Chondrocyte (in vitro differentiated cells): ENCODE measurements around the gene TFCP2. TPM values are rescaled to one million over a fixed set of nuclear protein-coding genes. Genes with fewer than 3 reads are reported as not detected.

ENCODE experiments used
- DNase-seq: peaks from one replicate; pipeline ENCODE4 v3.0.0; 2021; ENCODE audit warnings: mixed read lengths, low spot score
- H3K27ac Mint-ChIP-seq: one replicate; pipeline ENCODE4 v1.8.0; 2021; ENCODE audit warnings: mild to moderate bottlenecking, moderate library complexity, mixed read lengths; ENCODE audit not compliant: unreplicated experiment
- H3K27me3 Mint-ChIP-seq: 2 replicates; pipeline ENCODE4 v1.8.0; 2021; ENCODE audit warnings: low read depth, mixed read lengths
- H3K36me3 Mint-ChIP-seq: 2 replicates; pipeline ENCODE4 v1.8.0; 2021; ENCODE audit warnings: low read depth, mixed read lengths
- H3K4me1 Mint-ChIP-seq: 2 replicates; pipeline ENCODE4 v1.8.0; 2021; ENCODE audit warnings: low read depth, mild to moderate bottlenecking, mixed read lengths
- H3K4me3 Mint-ChIP-seq: one replicate; pipeline ENCODE4 v1.8.0; 2021; ENCODE audit warnings: mild to moderate bottlenecking, moderate library complexity, mixed read lengths; ENCODE audit not compliant: unreplicated experiment
- H3K9me3 Mint-ChIP-seq: 2 replicates; pipeline ENCODE4 v1.8.0; 2021; ENCODE audit warnings: low read depth, mixed read lengths
- CTCF ChIP-seq: fragments of 200-600 bp; sonication (generic); IDR thresholded peaks from 2 replicates; pipeline ENCODE4 v1.5.0; 2021; ENCODE audit warnings: antibody characterized with exemption, mild to moderate bottlenecking, moderate library complexity
- total RNA-seq: library from RNA; stranded (reverse); gene quantifications from 3 replicates; pipeline ENCODE4 v1.2.1, GENCODE V29; 2021

The TFCP2 gene
- total RNA-seq, 1 donor from 2014 or later, result 20.8 TPM

- no peak overlapping the region for H3K4me3 Mint-ChIP-seq
- H3K36me3 Mint-ChIP-seq, result peaks cover 13% of the 10 kb centered on the region
- no peaks in the 10 kb centered on the region for H3K9me3 Mint-ChIP-seq
Observed at GRCh38 chr12:51076236-51076930, 96.6 kb downstream of the TFCP2 start.

GRCh38 chr12:51075390-51075789 lies 97.5 kb downstream of the TFCP2 start:
- no peak overlapping the region for H3K4me3 Mint-ChIP-seq
- H3K9me3 Mint-ChIP-seq, result no peaks in the 10 kb centered on the region
- H3K4me1 Mint-ChIP-seq, result peaks cover 40% of the 10 kb centered on the region
- peak overlapping the region; percentile 32 for H3K27ac Mint-ChIP-seq
- H3K27me3 Mint-ChIP-seq, result no peaks in the 10 kb centered on the region
- DNase-seq, result no peak
- H3K36me3 Mint-ChIP-seq, result peaks cover 13% of the 10 kb centered on the region
- TF ChIP-seq CTCF, result no peak

More at GRCh38 chr12:51076236-51076930, 96.6 kb downstream of the TFCP2 start:
- TF ChIP-seq CTCF, result no peak
- H3K27me3 Mint-ChIP-seq, result no peaks in the 10 kb centered on the region
- DNase-seq, result no peak
- H3K4me1 Mint-ChIP-seq, result peaks cover 48% of the 10 kb centered on the region
- peak overlapping the region; percentile 76 for H3K27ac Mint-ChIP-seq

- Mint-ChIP-seq H3K9me3 (no peaks in the 10 kb centered on the region), H3K4me3 (no peak overlapping the region), H3K4me1 (peaks cover 24% of the 10 kb centered on the region), H3K36me3 (peaks cover 32% of the 10 kb centered on the region), H3K27ac (peak overlapping the region; percentile 62), H3K27me3 (no peaks in the 10 kb centered on the region)
- TF ChIP-seq CTCF, result no peak
- DNase-seq, result no peak
Observed at GRCh38 chr12:51071663-51072062, 101.3 kb downstream of the TFCP2 start.

GRCh38 chr12:51070004-51070403 lies 102.9 kb downstream of the TFCP2 start:
- H3K4me3 Mint-ChIP-seq, result no peak overlapping the region
- H3K27me3 Mint-ChIP-seq, result no peaks in the 10 kb centered on the region
- TF ChIP-seq CTCF, result no peak
- H3K4me1 Mint-ChIP-seq, result peaks cover 11% of the 10 kb centered on the region
- peaks cover 38% of the 10 kb centered on the region for H3K36me3 Mint-ChIP-seq
- H3K9me3 Mint-ChIP-seq, result no peaks in the 10 kb centered on the region
- peak overlapping the region; percentile 23 for H3K27ac Mint-ChIP-seq
- no peak for DNase-seq

- Mint-ChIP-seq H3K27ac (no peak overlapping the region), H3K4me1 (peaks cover 14% of the 10 kb centered on the region), H3K4me3 (no peak overlapping the region), H3K36me3 (peaks cover 43% of the 10 kb centered on the region), H3K9me3 (no peaks in the 10 kb centered on the region), H3K27me3 (no peaks in the 10 kb centered on the region)
- no peak for DNase-seq
- no peak for TF ChIP-seq CTCF
Observed at GRCh38 chr12:51067771-51068170, 105.2 kb downstream of the TFCP2 start.
